ENCODE measurements around the gene SNAP29. TPM values are rescaled to one million over a fixed set of nuclear protein-coding genes. Genes with fewer than 3 reads are reported as not detected.

Gene SNAP29
- total RNA-seq, 1 experiment from 2014 or later: 24.5 TPM

- Histone ChIP-seq H3K27me3 (ENCODE audit: control insufficient read depth, insufficient read depth, low read length) (no peaks in the 10 kb centered on the region), H3K36me3 (ENCODE audit: control insufficient read depth, insufficient read depth, low read length) (no peaks in the 10 kb centered on the region), H3K9me3 (ENCODE audit: control insufficient read depth, insufficient read depth, low read depth, low read length) (no peaks in the 10 kb centered on the region), H3K4me1 (ENCODE audit: control insufficient read depth, insufficient read depth, low read length) (no peaks in the 10 kb centered on the region), H3K4me3 (ENCODE audit: low read depth in 2 of 2, low read length in 2 of 2) (no peak overlapping the region), H3K27ac (ENCODE audit: low read length) (no peak overlapping the region)
- ATAC-seq (no peak), DNase-seq (ENCODE audit: low read depth, low spot score) (no peak)
- intact Hi-C loops (cut with micrococcal nuclease; ENCODE audit: unreplicated experiment) (no loop called here), in situ Hi-C loops (cut with HindIII; ENCODE audit: low pct_unique_long_range_greater_than_20kb, low sequenced_read_pairs) (no loop called here)
- ChIA-PET POLR2A (no interaction called here), CTCF (no interaction called here)
- no peak for TF ChIP-seq POLR2AphosphoS5 (IDR thresholded peaks at IDR 0.05; ENCODE audit: low read depth, low read length)
- TF ChIP-seq CTCF (IDR thresholded peaks at IDR 0.05): no peak
- TF ChIP-seq REST (IDR thresholded peaks at IDR 0.05; ENCODE audit: insufficient read depth in 1 of 2, low read depth in 2 of 2, low read length in 1 of 2): no peak
- no peak for TF ChIP-seq TCF7L2 (IDR thresholded peaks at IDR 0.05; ENCODE audit: low read depth, low read length)
- no peak for TF ChIP-seq SIN3A (IDR thresholded peaks at IDR 0.05; ENCODE audit: borderline replicate concordance, insufficient read depth, low read depth, low read length)
- BruUV-seq (replicated peaks): no TSS peak
Measured at GRCh38 chr22:20877715-20878114, 18.9 kb downstream of the SNAP29 start.

GRCh38 chr22:20881231-20881630, 22.4 kb downstream of the SNAP29 start:
- intact Hi-C loops (cut with micrococcal nuclease; ENCODE audit: unreplicated experiment) (loop anchor here (10.0 kb wide), 1 partner anchor 64 kb away; no protein-coding TSS in a partner anchor), in situ Hi-C loops (cut with HindIII; ENCODE audit: low pct_unique_long_range_greater_than_20kb, low sequenced_read_pairs) (no loop called here)
- ChIA-PET CTCF (interaction anchor here (0.7 kb wide), 1 partner anchor 221 kb away, joined by 4 read pairs; no protein-coding TSS in a partner anchor), POLR2A (no interaction called here)
- no peaks in the 10 kb centered on the region for H3K9me3 ChIP-seq (ENCODE audit: control insufficient read depth, insufficient read depth, low read depth, low read length)
- no peak overlapping the region for H3K27ac ChIP-seq (ENCODE audit: low read length)
- TF ChIP-seq TCF7L2 (IDR thresholded peaks at IDR 0.05; ENCODE audit: low read depth, low read length) (no peak), CTCF (IDR thresholded peaks at IDR 0.05) (no peak), REST (IDR thresholded peaks at IDR 0.05; ENCODE audit: insufficient read depth in 1 of 2, low read depth in 2 of 2, low read length in 1 of 2) (no peak), POLR2AphosphoS5 (IDR thresholded peaks at IDR 0.05; ENCODE audit: low read depth, low read length) (no peak), SIN3A (IDR thresholded peaks at IDR 0.05; ENCODE audit: borderline replicate concordance, insufficient read depth, low read depth, low read length) (no peak)
- BruUV-seq (replicated peaks): no TSS peak
- DNase-seq (ENCODE audit: low read depth, low spot score): no peak
- peaks cover 6% of the 10 kb centered on the region for H3K4me1 ChIP-seq (ENCODE audit: control insufficient read depth, insufficient read depth, low read length)
- no peak overlapping the region for H3K4me3 ChIP-seq (ENCODE audit: low read depth in 2 of 2, low read length in 2 of 2)
- H3K36me3 ChIP-seq (ENCODE audit: control insufficient read depth, insufficient read depth, low read length): no peaks in the 10 kb centered on the region
- no peaks in the 10 kb centered on the region for H3K27me3 ChIP-seq (ENCODE audit: control insufficient read depth, insufficient read depth, low read length)
- no peak for ATAC-seq

Measured in Panc1 (cell line).